WTC11 (cell line): ENCODE results near the gene LRRC49.

Source experiments
- TF ChIP-seq, protein P1 (sequence below): fragments of 250-450 bp; sonication (Bioruptor Pico); IDR thresholded peaks from 2 replicates; pipeline ENCODE4 v1.9.0; 2021; ENCODE audit warnings: mild to moderate bottlenecking, borderline replicate concordance
- TF ChIP-seq, protein P2 (sequence below): fragments of 200-600 bp; IDR thresholded peaks from 2 replicates; pipeline ENCODE4 v1.8.0; 2022; ENCODE audit warnings: antibody characterized with exemption

DNA sequence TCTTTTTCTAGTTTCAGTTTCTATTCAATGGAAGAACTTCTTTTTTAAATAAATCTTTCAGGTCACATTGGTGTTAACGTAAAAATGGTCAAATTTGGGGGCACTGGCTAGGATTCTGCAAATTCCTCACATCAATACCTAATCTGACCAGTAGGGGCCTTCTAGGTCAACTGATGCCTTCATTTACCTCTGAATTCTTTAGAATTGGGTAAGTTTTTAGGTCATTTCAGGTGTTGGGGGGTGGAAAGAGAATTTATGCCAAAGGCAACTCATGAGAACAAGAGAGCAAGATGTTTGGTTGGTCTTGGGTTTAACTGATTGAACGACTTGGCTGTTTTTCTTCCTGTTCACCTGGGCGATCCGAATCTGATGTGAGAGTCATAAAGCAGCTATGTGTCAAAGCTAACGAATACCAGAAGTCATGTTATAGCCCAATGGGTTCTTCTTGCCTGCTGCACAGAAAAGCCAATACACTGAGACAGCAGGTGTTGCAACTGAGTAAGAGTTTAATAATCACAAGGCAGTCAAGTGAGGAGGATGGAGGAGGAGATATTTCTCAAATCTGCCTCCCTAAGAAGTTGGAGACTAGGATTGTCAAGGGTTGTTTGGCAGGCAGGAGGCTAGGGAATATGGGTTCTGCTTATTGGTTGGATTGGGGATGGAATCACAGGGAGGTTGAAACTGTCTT lies 15.3 kb downstream of the LRRC49 start:
- TF ChIP-seq, protein P1, sequence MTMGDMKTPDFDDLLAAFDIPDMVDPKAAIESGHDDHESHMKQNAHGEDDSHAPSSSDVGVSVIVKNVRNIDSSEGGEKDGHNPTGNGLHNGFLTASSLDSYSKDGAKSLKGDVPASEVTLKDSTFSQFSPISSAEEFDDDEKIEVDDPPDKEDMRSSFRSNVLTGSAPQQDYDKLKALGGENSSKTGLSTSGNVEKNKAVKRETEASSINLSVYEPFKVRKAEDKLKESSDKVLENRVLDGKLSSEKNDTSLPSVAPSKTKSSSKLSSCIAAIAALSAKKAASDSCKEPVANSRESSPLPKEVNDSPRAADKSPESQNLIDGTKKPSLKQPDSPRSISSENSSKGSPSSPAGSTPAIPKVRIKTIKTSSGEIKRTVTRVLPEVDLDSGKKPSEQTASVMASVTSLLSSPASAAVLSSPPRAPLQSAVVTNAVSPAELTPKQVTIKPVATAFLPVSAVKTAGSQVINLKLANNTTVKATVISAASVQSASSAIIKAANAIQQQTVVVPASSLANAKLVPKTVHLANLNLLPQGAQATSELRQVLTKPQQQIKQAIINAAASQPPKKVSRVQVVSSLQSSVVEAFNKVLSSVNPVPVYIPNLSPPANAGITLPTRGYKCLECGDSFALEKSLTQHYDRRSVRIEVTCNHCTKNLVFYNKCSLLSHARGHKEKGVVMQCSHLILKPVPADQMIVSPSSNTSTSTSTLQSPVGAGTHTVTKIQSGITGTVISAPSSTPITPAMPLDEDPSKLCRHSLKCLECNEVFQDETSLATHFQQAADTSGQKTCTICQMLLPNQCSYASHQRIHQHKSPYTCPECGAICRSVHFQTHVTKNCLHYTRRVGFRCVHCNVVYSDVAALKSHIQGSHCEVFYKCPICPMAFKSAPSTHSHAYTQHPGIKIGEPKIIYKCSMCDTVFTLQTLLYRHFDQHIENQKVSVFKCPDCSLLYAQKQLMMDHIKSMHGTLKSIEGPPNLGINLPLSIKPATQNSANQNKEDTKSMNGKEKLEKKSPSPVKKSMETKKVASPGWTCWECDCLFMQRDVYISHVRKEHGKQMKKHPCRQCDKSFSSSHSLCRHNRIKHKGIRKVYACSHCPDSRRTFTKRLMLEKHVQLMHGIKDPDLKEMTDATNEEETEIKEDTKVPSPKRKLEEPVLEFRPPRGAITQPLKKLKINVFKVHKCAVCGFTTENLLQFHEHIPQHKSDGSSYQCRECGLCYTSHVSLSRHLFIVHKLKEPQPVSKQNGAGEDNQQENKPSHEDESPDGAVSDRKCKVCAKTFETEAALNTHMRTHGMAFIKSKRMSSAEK (CRISPR knock-in tag) = no peak
- TF ChIP-seq, protein P2, sequence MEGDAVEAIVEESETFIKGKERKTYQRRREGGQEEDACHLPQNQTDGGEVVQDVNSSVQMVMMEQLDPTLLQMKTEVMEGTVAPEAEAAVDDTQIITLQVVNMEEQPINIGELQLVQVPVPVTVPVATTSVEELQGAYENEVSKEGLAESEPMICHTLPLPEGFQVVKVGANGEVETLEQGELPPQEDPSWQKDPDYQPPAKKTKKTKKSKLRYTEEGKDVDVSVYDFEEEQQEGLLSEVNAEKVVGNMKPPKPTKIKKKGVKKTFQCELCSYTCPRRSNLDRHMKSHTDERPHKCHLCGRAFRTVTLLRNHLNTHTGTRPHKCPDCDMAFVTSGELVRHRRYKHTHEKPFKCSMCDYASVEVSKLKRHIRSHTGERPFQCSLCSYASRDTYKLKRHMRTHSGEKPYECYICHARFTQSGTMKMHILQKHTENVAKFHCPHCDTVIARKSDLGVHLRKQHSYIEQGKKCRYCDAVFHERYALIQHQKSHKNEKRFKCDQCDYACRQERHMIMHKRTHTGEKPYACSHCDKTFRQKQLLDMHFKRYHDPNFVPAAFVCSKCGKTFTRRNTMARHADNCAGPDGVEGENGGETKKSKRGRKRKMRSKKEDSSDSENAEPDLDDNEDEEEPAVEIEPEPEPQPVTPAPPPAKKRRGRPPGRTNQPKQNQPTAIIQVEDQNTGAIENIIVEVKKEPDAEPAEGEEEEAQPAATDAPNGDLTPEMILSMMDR = no peak; the same call in 1 of the 2 replicates
